ACC112 (cell line): ENCODE data around the gene KASH5.

ENCODE experiments used
- H2AFZ ChIP-seq: fragments of 200-600 bp; sonication (generic); one replicate; pipeline ENCODE4 v1.6.0; 2017; ENCODE audit warnings: antibody characterized with exemption, low read length; ENCODE audit not compliant: unreplicated experiment
- H3K27ac ChIP-seq: fragments of 200-600 bp; sonication (generic); 2 replicates; pipeline ENCODE4 v1.5.1; 2014; ENCODE audit warnings: low read depth, mild to moderate bottlenecking, antibody characterized with exemption, low read length, moderate library complexity
- H3K27me3 ChIP-seq: fragments of 200-600 bp; sonication (generic); 2 replicates; pipeline ENCODE4 v1.6.1; 2014; ENCODE audit warnings: mild to moderate bottlenecking, antibody characterized with exemption, low read length, moderate library complexity, mixed read lengths; ENCODE audit not compliant: insufficient read depth
- H3K36me3 ChIP-seq: fragments of 200-600 bp; sonication (generic); 2 replicates; pipeline ENCODE4 v1.6.1; 2016; ENCODE audit warnings: mild to moderate bottlenecking, antibody characterized with exemption, low read length, moderate library complexity, mixed read lengths; ENCODE audit not compliant: insufficient read depth
- H3K4me1 ChIP-seq: fragments of 200-600 bp; sonication (generic); one replicate; pipeline ENCODE4 v1.6.1; 2016; ENCODE audit warnings: low read length, mixed read lengths; ENCODE audit not compliant: insufficient read depth, unreplicated experiment, control insufficient read depth
- H3K4me3 ChIP-seq: fragments of 200-600 bp; sonication (generic); 2 replicates; pipeline ENCODE4 v1.5.1; 2014; ENCODE audit warnings: mild to moderate bottlenecking, low read depth, low read length
- H3K79me2 ChIP-seq: fragments of 200-600 bp; sonication (generic); one replicate; pipeline ENCODE4 v1.6.0; 2016; ENCODE audit warnings: low read length; ENCODE audit not compliant: control insufficient read depth, unreplicated experiment, insufficient read depth

KASH5 gene

GRCh38 chr19:49378512-49378911, 9.5 kb upstream of the KASH5 start:
- Histone ChIP-seq H3K27me3 (no peaks in the 10 kb centered on the region), H2AFZ (no peak overlapping the region), H3K4me3 (no peak overlapping the region), H3K36me3 (no peaks in the 10 kb centered on the region), H3K79me2 (no peaks in the 10 kb centered on the region), H3K4me1 (no peaks in the 10 kb centered on the region), H3K27ac (no peak overlapping the region)

- no peaks in the 10 kb centered on the region for H3K4me1 ChIP-seq
- H3K36me3 ChIP-seq = no peaks in the 10 kb centered on the region
- no peaks in the 10 kb centered on the region for H3K79me2 ChIP-seq
- H3K4me3 ChIP-seq = no peak overlapping the region
- H2AFZ ChIP-seq = no peak overlapping the region
- no peaks in the 10 kb centered on the region for H3K27me3 ChIP-seq
- H3K27ac ChIP-seq = no peak overlapping the region
These were observed 7.7 kb upstream of the KASH5 start for GRCh38 chr19:49380391-49380790.

- H3K27ac ChIP-seq = no peak overlapping the region
- no peaks in the 10 kb centered on the region for H3K79me2 ChIP-seq
- H3K27me3 ChIP-seq = no peaks in the 10 kb centered on the region
- H3K4me3 ChIP-seq = no peak overlapping the region
- no peaks in the 10 kb centered on the region for H3K4me1 ChIP-seq
- H2AFZ ChIP-seq = no peak overlapping the region
- no peaks in the 10 kb centered on the region for H3K36me3 ChIP-seq
These were observed 5.4 kb upstream of the KASH5 start for GRCh38 chr19:49382639-49383038.

GRCh38 chr19:49383599-49383998, 4.5 kb upstream of the KASH5 start:
- H3K4me3 ChIP-seq = no peak overlapping the region
- no peaks in the 10 kb centered on the region for H3K36me3 ChIP-seq
- no peak overlapping the region for H3K27ac ChIP-seq
- H2AFZ ChIP-seq = no peak overlapping the region
- no peaks in the 10 kb centered on the region for H3K79me2 ChIP-seq
- no peaks in the 10 kb centered on the region for H3K27me3 ChIP-seq
- H3K4me1 ChIP-seq = no peaks in the 10 kb centered on the region

- Histone ChIP-seq H3K4me1 (no peaks in the 10 kb centered on the region), H3K4me3 (no peak overlapping the region), H2AFZ (no peak overlapping the region), H3K36me3 (no peaks in the 10 kb centered on the region), H3K27me3 (no peaks in the 10 kb centered on the region), H3K79me2 (no peaks in the 10 kb centered on the region), H3K27ac (no peak overlapping the region)
These were observed 1.4 kb downstream of the KASH5 start for GRCh38 chr19:49389406-49389805.

GRCh38 chr19:49390131-49390928, 2.3 kb downstream of the KASH5 start:
- H3K4me1 ChIP-seq = no peaks in the 10 kb centered on the region
- H3K79me2 ChIP-seq = no peaks in the 10 kb centered on the region
- H2AFZ ChIP-seq = no peak overlapping the region
- H3K27me3 ChIP-seq = no peaks in the 10 kb centered on the region
- H3K4me3 ChIP-seq = no peak overlapping the region
- H3K27ac ChIP-seq = no peak overlapping the region
- no peaks in the 10 kb centered on the region for H3K36me3 ChIP-seq

GRCh38 chr19:49390929-49391359, 2.9 kb downstream of the KASH5 start:
- no peak overlapping the region for H3K27ac ChIP-seq
- no peak overlapping the region for H2AFZ ChIP-seq
- H3K27me3 ChIP-seq = no peaks in the 10 kb centered on the region
- H3K4me3 ChIP-seq = no peak overlapping the region
- H3K36me3 ChIP-seq = no peaks in the 10 kb centered on the region
- H3K79me2 ChIP-seq = no peaks in the 10 kb centered on the region
- H3K4me1 ChIP-seq = no peaks in the 10 kb centered on the region

- no peak overlapping the region for H3K27ac ChIP-seq
- H2AFZ ChIP-seq = no peak overlapping the region
- H3K4me1 ChIP-seq = no peaks in the 10 kb centered on the region
These were observed 3.7 kb downstream of the KASH5 start for GRCh38 chr19:49391581-49392399.

GRCh38 chr19:49393881-49394280, 5.8 kb downstream of the KASH5 start:
- no peaks in the 10 kb centered on the region for H3K4me1 ChIP-seq
- no peak overlapping the region for H2AFZ ChIP-seq
- H3K4me3 ChIP-seq = no peak overlapping the region
- H3K27ac ChIP-seq = no peak overlapping the region
- H3K27me3 ChIP-seq = no peaks in the 10 kb centered on the region
- H3K79me2 ChIP-seq = no peaks in the 10 kb centered on the region
- H3K36me3 ChIP-seq = no peaks in the 10 kb centered on the region

More at GRCh38 chr19:49391581-49392399, 3.7 kb downstream of the KASH5 start:
- H3K4me3 ChIP-seq = no peak overlapping the region
- no peaks in the 10 kb centered on the region for H3K36me3 ChIP-seq
- no peaks in the 10 kb centered on the region for H3K27me3 ChIP-seq
- no peaks in the 10 kb centered on the region for H3K79me2 ChIP-seq

- H3K36me3 ChIP-seq = no peaks in the 10 kb centered on the region
- no peak overlapping the region for H2AFZ ChIP-seq
- no peak overlapping the region for H3K4me3 ChIP-seq
- H3K27ac ChIP-seq = no peak overlapping the region
- H3K27me3 ChIP-seq = no peaks in the 10 kb centered on the region
- H3K4me1 ChIP-seq = no peaks in the 10 kb centered on the region
- no peaks in the 10 kb centered on the region for H3K79me2 ChIP-seq
These were observed 7.7 kb downstream of the KASH5 start for GRCh38 chr19:49395581-49396407.
